GM18907 (cell line): ENCODE measurements around the gene MYBPH.

ENCODE experiments used
- ATAC-seq: cut with Tn5 transposase; IDR thresholded peaks from one replicate; pipeline ENCODE4 v1.9.1; 2021; ENCODE audit warnings: mild to moderate bottlenecking, moderate library complexity; ENCODE audit not compliant: unreplicated experiment

MYBPH gene

GRCh38 chr1:203150511-203151297 lies 24.9 kb downstream of the MYBPH start:
- no peak for ATAC-seq

DNA sequence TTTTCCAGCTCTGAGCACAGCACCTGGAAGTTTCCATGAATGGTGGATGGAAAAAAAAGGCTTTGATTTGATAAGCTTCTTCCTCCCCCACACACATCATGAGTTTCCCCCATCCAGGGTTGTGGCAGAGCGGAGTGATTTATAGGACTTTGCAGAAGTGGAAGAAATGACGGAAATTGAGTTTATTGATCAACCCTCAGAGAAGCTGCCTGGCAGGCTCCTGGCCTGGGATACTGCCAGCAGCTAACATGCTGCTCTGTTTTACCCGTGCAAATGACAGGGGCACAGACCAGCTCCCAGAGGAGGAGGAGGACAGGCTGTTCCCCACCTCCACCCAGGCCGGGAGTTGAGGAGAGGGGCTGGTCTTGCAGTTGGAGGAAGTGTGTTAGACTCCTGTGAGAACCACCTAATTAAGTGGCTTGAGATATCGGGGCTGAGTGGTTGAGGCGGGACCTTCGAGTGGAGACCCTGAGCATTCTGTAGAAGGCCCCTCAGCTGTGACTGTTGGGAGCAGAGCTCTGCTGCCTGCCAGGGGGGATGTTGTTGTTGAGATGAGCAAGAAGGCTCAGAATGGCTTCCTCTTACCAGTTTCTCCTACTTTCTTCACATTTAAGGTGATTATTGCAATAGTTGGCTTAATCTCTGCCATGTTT lies 26.3 kb downstream of the MYBPH start:
- ATAC-seq: no peak

- no peak for ATAC-seq
These were observed 27.0 kb downstream of the MYBPH start for GRCh38 chr1:203148579-203148978.

DNA sequence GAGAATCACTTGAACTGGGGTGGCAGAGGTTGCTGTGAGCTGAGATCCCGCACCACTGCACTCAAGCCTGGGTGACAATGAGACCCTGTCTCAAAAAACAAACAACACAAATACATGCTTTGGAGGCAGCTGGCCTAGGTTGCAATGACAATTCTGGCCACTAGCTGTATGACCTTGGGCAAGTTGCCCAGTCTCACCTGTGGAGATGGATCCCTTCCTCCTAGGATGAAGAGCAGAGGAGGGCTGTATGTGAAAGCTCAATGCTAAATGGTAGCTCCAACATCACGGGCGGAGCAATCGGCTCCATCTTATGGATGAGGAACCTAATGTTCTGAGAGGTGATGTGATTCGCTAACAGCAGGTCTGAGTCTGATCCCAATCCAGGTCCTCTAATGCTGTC lies 27.5 kb downstream of the MYBPH start:
- ATAC-seq: no peak

GRCh38 chr1:203147376-203147775 lies 28.2 kb downstream of the MYBPH start:
- ATAC-seq: no peak

- ATAC-seq: no peak
These were observed 29.1 kb downstream of the MYBPH start for GRCh38 chr1:203146537-203146936.

DNA sequence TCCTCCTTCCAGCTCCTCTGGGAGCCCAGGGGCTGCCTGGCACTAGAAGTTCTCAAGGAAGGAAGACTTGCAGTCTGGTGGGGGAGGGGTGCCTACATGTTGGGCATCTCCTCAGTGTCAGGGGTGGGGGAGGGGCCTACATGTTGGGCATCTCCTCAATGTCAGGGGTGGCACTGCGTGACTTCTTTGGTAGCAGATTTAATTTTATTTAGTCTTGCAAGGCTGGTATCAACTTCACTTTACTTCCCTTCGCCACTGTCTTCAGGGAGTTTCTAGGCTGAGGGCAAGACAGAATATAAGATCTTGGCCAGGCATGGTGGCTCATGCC lies 29.6 kb downstream of the MYBPH start:
- no peak for ATAC-seq

DNA sequence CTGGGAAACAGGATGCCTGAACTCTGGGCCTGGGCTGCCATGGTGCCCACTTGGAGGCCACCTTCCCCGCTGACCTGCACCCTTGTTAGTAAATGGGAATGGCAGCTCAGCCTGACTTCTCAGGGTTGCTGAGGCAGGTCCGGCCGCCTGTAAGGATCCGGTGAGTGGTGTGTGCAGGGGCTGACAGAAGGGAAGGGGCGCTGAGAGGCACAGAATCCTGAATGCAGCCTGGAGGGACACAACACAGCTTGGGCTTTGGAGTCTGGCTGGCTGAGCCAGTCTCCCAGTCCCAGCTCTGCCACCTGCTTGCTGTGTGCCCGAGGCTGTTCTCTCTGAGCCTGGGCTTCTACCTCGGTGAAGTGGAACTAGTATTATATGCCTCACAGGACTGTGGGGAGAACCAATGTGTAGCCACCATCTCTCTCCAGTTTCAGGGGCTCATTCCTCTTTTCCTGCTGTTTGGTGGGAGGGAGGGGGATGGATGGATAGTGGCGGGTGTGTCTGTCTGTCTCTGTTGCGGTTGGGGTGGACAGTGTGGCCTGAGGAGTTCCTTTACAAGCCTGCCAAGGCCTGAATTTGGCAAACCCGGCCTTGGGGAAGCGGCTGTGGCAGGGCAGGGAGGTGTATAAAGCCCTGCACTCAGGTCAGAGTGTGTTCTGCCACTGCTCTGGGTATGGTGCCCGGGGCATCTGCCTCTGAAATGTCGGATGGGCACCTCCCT lies 30.1 kb downstream of the MYBPH start:
- ATAC-seq: no peak

GRCh38 chr1:203144661-203145060 lies 31.0 kb downstream of the MYBPH start:
- no peak for ATAC-seq

GRCh38 chr1:203143641-203144040 lies 32.0 kb downstream of the MYBPH start:
- ATAC-seq: no peak

- ATAC-seq: no peak
These were observed 32.8 kb downstream of the MYBPH start for GRCh38 chr1:203142684-203143408.

DNA sequence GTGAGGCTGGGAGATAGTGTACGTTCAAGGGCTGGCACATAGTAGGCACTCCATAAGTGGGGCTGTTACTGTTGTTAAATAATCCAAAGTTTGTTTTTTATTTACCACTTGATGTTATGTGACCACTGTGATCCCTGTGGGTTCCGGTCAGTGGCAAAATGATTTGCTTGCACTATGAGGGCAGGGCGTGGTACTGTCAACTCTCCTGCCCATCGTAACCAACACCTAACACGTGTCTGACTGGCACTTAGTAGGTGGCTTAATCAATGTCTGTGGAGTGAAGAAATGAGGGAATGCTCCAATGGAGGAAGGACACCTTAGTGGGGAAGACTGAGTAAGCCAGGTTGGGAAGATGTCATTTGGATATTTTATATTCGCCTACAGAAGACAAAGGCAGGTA lies 33.5 kb downstream of the MYBPH start:
- ATAC-seq: no peak

DNA sequence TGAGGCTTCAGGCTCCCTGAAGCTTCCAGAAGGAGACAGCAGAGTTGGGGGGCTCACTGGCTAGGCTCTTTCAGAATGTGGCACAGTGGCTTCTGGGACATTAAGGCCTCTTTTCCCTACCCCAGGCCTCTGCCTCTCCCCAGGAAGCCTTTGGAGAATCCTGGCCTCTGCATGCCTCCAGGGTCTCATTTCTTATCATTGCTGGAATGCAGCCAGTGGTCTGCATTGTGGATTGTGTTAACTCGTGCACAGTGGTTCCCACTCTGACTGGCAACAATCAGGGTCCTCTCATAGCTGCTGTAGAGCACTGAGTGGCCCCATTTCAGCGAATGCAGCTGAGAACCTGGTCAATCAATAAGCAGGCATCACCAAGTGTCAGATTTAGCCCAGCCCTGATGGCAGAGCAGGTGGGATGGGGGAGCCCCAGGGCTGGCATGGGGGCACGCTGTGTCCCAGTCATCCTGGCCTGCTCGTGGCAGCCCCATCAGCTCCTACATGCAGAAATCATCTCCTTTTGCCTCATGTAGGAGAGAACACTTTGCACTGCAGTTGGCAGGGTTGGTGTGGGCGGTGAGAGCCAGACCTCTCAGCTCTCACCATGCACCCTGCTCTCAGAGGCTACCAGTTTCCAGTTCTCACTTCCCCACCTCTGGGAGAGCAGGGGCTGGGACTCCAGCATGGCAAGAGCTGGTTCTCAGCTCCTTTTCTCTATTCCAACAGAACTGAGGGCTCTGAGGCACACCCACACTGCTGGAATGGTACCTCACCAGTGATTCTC lies 34.7 kb downstream of the MYBPH start:
- ATAC-seq: no peak

DNA sequence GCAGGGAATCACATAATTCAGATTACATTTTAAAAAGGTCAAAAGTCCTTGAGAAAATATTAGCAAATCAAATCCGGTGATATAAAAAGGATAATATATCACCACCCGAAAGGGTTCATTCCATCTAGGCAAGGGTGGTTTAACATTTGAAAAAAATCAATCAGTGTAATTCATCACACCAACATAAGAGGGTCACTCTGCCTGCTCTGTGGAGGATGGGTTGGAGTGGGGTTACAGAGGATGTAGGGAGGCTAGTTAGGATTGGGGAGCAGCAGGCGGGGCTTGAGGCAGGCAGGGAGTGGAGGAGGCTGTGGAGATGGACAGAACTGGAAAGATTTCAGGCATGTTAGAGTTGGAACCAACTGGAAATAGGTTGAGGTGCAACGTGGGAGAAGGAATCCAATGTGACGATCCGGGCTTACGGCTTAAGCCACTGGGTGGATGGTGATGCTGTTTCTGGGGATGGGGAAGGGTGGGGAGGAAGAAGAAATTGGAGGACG lies 35.6 kb downstream of the MYBPH start:
- no peak for ATAC-seq

- ATAC-seq: no peak
These were observed 37.6 kb downstream of the MYBPH start for GRCh38 chr1:203138066-203138465.

DNA sequence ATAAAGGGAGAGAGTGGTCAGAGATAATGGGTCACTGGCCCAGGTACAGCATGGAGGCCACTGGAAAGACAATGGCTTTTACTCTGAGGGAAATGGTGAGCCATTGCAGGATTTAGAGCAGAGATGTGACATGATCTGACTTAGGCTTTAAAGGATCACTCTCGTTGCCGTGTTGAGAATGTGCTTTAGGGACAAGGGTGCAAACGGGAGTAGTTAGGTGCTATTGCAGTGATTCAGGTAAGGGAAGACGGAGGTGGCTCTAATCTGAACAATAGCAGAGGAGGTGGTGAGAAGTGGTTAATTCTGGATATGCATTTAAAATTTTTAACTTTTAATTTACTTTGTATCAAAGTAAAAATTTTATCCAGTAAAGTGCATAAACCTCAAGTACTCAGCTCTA lies 38.3 kb downstream of the MYBPH start:
- no peak for ATAC-seq

GRCh38 chr1:203136409-203137042 lies 39.1 kb downstream of the MYBPH start:
- no peak for ATAC-seq

- ATAC-seq: no peak
These were observed 39.9 kb downstream of the MYBPH start for GRCh38 chr1:203135636-203136305.

GRCh38 chr1:203133970-203134725 lies 41.5 kb downstream of the MYBPH start:
- no peak for ATAC-seq
